GM12801 (cell line): ENCODE measurements around the gene ZBTB17.

Experiments used
- TF ChIP-seq, protein P1 (sequence below): IDR thresholded peaks from one replicate; pipeline ENCODE4 v1.5.1; 2011; ENCODE audit warnings: control low read depth; ENCODE audit not compliant: insufficient read length; ENCODE audit errors: extremely low read depth

The ZBTB17 gene

DNA sequence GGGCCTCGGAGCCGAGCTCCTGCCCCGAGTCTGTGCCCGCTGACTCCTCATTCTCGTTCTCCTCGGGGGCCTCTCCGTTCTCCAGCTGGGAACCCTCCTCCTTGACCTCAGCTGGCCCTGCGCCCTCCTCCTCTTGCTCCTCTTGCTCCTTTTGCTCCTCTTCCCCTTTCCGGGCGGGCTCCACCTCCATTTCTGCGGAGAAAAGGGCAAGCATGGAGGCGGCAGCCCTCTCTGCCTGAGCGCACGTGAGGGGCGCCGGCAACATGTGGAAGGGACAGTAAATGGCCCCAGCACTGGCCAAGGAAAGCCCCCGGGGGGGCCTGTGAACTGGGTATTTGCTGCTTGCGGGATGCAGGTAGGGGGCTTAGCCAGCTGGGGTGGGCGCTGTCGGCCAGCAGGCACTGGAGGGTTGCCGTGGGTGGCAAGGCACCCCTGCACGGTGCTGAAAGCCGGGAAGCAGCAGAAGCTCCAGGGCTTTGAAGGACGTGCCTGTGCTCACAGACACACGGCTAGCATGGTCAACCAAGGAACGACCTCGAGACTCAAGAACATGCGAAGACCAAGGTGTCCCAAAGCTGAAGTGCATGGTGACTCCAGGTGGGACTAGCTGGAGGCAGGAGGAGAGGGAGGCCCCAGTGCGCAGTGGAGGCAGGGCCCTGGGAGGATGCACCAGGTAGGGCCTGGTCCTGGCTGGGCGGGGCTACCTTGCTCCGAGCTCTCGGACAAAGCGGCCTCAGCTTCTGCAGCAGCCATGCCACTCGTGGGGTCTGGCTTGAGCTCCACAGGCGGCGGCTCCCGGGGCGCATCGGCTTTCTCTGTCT, 30.7 kb downstream of the ZBTB17 start:
- TF ChIP-seq, protein P1, sequence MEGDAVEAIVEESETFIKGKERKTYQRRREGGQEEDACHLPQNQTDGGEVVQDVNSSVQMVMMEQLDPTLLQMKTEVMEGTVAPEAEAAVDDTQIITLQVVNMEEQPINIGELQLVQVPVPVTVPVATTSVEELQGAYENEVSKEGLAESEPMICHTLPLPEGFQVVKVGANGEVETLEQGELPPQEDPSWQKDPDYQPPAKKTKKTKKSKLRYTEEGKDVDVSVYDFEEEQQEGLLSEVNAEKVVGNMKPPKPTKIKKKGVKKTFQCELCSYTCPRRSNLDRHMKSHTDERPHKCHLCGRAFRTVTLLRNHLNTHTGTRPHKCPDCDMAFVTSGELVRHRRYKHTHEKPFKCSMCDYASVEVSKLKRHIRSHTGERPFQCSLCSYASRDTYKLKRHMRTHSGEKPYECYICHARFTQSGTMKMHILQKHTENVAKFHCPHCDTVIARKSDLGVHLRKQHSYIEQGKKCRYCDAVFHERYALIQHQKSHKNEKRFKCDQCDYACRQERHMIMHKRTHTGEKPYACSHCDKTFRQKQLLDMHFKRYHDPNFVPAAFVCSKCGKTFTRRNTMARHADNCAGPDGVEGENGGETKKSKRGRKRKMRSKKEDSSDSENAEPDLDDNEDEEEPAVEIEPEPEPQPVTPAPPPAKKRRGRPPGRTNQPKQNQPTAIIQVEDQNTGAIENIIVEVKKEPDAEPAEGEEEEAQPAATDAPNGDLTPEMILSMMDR = no peak

DNA sequence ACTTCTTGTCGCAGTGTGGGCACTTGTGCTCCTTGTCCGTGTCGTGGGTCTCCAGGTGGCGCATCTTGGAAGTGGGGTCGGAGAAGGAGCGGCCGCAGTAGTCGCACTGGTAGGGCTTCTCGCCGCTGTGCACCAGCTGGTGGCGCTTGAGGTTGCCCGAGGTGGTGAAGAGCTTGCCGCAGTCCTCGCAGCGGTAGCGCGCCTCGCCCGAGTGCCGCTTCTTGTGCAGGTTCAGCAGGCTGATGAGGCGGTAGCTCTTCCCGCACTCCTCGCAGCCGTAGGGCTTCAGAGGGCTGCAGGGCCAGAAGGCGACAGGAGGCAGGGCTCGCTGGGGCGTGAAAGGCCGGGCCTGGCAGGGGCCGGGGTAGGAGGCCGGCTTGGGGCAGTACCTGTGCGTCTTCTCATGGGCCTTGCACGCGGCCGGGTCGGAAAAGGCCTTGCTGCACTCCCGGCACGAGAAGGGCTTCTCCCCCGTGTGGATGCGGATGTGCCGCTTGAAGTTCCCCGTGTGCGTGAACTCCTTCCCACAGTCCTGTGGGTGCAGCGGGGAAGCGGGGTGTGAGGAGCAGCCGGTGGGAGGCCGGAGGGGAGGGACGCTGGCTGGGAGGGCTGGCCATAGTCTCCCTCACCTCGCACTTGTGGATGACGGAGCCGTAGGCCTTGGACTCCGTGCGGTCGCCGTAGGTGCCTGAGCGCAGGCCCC, 31.4 kb downstream of the ZBTB17 start:
- TF ChIP-seq, protein P1 = no peak

GRCh38 chr1:15943992-15944307, 32.0 kb downstream of the ZBTB17 start:
- TF ChIP-seq, protein P1 = no peak

- TF ChIP-seq, protein P1 = no peak
Observed at GRCh38 chr1:15943328-15943991, 32.4 kb downstream of the ZBTB17 start.

- TF ChIP-seq, protein P1 = no peak
Observed at GRCh38 chr1:15942661-15943327, 33.1 kb downstream of the ZBTB17 start.

DNA sequence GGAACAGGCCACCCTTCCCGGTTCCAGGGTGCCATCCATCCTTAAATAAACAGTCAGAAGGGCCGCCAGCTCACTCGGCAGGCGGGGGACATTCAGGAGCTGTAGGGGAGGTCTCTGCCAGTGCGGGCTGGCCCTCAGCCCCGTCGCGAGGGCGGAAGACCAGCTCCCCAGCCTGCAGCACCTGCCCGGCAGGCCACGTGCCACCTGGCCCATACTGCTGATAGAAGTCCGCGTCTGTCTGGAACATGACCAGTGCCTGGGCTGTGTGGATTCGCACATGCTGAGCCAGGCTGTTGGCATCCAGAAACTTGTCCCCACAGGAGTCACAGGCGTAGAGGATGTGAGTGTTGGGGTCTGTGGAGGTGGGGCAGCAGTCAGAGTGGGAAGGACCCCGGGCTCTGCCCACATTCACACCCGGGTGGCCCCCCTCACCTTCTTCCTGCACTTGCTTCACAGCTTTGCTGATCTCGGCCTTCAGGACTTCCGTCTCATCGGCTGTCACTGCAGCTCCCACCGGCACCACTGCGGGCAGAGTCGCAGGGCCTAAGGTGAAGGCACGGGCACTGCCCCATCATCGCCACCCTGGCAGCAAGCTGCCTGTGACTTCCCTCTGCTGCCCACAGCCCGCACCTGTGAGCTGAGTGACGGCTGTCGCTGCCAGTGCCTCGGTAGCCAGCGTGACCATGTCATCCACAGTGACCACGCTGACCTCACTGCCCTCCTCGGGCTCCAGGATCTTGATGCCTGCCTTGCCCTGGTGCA, 33.8 kb downstream of the ZBTB17 start:
- TF ChIP-seq, protein P1 = no peak
